Astrocyte (in vitro differentiated cells and primary cell): Measurements from ENCODE around the gene SPTAN1. TPM values are rescaled to one million over a fixed set of nuclear protein-coding genes. Genes with fewer than 3 reads are reported as not detected.

Experiments used
- DNase-seq: peaks from one replicate; pipeline ENCODE4 v3.0.0-alpha.2; 2010; ENCODE audit warnings: low read depth
- FAIRE-seq: peaks from 2 replicates; lab custom pipeline; 2011; peaks lifted over from hg19 to GRCh38; lab: Jason Lieb, UNC
- H2AFZ ChIP-seq: 2 replicates; pipeline ENCODE4 v1.6.0; 2012; ENCODE audit warnings: low read depth, low read length, inconsistent platforms
- H3K27ac ChIP-seq: 2 replicates; pipeline ENCODE4 v1.5.1; 2011; ENCODE audit warnings: low read depth, low read length, inconsistent platforms
- H3K27me3 ChIP-seq: 2 replicates; pipeline ENCODE4 v1.6.0; 2011; ENCODE audit warnings: low read length, inconsistent platforms; ENCODE audit not compliant: insufficient read depth
- H3K36me3 ChIP-seq: 2 replicates; pipeline ENCODE4 v1.5.1; 2011; ENCODE audit warnings: low read length, inconsistent platforms; ENCODE audit not compliant: insufficient read depth
- H3K4me1 ChIP-seq: 2 replicates; pipeline ENCODE4 v1.5.1; 2011; ENCODE audit warnings: low read length, inconsistent platforms; ENCODE audit not compliant: insufficient read depth
- H3K4me2 ChIP-seq: 2 replicates; pipeline ENCODE4 v1.6.0; 2012; ENCODE audit warnings: low read length, inconsistent platforms
- H3K4me3 ChIP-seq: 2 replicates; pipeline ENCODE4 v1.5.1; 2011; ENCODE audit warnings: low read depth, mild to moderate bottlenecking, low read length, inconsistent platforms; ENCODE audit not compliant: insufficient read depth
- H3K79me2 ChIP-seq: 2 replicates; pipeline ENCODE4 v1.6.0; 2012; ENCODE audit warnings: mild to moderate bottlenecking, low read length, inconsistent platforms; ENCODE audit not compliant: insufficient read depth
- H3K9ac ChIP-seq: 2 replicates; pipeline ENCODE4 v1.6.0; 2012; ENCODE audit warnings: mild to moderate bottlenecking, low read length, inconsistent platforms
- H3K9me3 ChIP-seq: 2 replicates; pipeline ENCODE4 v1.5.1; 2012; ENCODE audit warnings: low read depth, mild to moderate bottlenecking, low read length, inconsistent platforms; ENCODE audit not compliant: insufficient read depth
- H4K20me1 ChIP-seq: 2 replicates; pipeline ENCODE4 v1.6.0; 2012; ENCODE audit warnings: low read length, inconsistent platforms; ENCODE audit not compliant: insufficient read depth
- H3K27ac Mint-ChIP-seq: one replicate; pipeline ENCODE4 v1.8.0; 2021; ENCODE audit warnings: mild to moderate bottlenecking, mixed read lengths; ENCODE audit not compliant: unreplicated experiment
- H3K27me3 Mint-ChIP-seq: one replicate; pipeline ENCODE4 v1.8.0; 2021; ENCODE audit warnings: low read depth, mixed read lengths; ENCODE audit not compliant: unreplicated experiment
- H3K36me3 Mint-ChIP-seq: one replicate; pipeline ENCODE4 v1.8.0; 2021; ENCODE audit warnings: low read depth, mixed read lengths; ENCODE audit not compliant: unreplicated experiment
- H3K4me1 Mint-ChIP-seq: one replicate; pipeline ENCODE4 v1.8.0; 2021; ENCODE audit warnings: low read depth, mixed read lengths; ENCODE audit not compliant: unreplicated experiment
- H3K4me3 Mint-ChIP-seq: one replicate; pipeline ENCODE4 v1.8.0; 2021; ENCODE audit warnings: mild to moderate bottlenecking, moderate library complexity, mixed read lengths; ENCODE audit not compliant: unreplicated experiment
- H3K9me3 Mint-ChIP-seq: one replicate; pipeline ENCODE4 v1.8.0; 2021; ENCODE audit warnings: mild to moderate bottlenecking, mixed read lengths; ENCODE audit not compliant: unreplicated experiment
- EZH2 ChIP-seq: IDR thresholded peaks from 2 replicates; pipeline ENCODE4 v1.6.1; 2012; ENCODE audit warnings: mild to moderate bottlenecking, low read length, inconsistent platforms; ENCODE audit not compliant: insufficient read depth
- total RNA-seq: library from RNA; stranded (reverse); gene quantifications from 2 replicates; pipeline ENCODE4 v1.2.1, GENCODE V29; 2021
- TF ChIP-seq, protein P1 (sequence below): IDR thresholded peaks from 2 replicates; pipeline ENCODE4 v1.5.1; 2011; ENCODE audit warnings: low read depth, mild to moderate bottlenecking, inconsistent platforms, low read length, moderate library complexity; ENCODE audit not compliant: insufficient read depth

The SPTAN1 gene
- total RNA-seq, 1 donor from 2014 or later: 604 TPM

- Histone ChIP-seq H3K9ac (no peak overlapping the region), H3K36me3 (peaks cover 50% of the 10 kb centered on the region), H3K79me2 (peaks cover 12% of the 10 kb centered on the region), H3K4me1 (no peaks in the 10 kb centered on the region), H3K9me3 (no peaks in the 10 kb centered on the region), H4K20me1 (peaks cover 78% of the 10 kb centered on the region), H2AFZ (no peak overlapping the region), H3K27me3 (no peaks in the 10 kb centered on the region), H3K4me3 (no peak overlapping the region), H3K4me2 (no peak overlapping the region), H3K27ac (no peak overlapping the region)
- Mint-ChIP-seq H3K36me3 (peaks cover 30% of the 10 kb centered on the region), H3K4me1 (peaks cover 4% of the 10 kb centered on the region), H3K9me3 (no peaks in the 10 kb centered on the region), H3K27me3 (no peaks in the 10 kb centered on the region), H3K27ac (no peak overlapping the region), H3K4me3 (no peak overlapping the region)
- TF ChIP-seq EZH2: no peak
- TF ChIP-seq, protein P1, sequence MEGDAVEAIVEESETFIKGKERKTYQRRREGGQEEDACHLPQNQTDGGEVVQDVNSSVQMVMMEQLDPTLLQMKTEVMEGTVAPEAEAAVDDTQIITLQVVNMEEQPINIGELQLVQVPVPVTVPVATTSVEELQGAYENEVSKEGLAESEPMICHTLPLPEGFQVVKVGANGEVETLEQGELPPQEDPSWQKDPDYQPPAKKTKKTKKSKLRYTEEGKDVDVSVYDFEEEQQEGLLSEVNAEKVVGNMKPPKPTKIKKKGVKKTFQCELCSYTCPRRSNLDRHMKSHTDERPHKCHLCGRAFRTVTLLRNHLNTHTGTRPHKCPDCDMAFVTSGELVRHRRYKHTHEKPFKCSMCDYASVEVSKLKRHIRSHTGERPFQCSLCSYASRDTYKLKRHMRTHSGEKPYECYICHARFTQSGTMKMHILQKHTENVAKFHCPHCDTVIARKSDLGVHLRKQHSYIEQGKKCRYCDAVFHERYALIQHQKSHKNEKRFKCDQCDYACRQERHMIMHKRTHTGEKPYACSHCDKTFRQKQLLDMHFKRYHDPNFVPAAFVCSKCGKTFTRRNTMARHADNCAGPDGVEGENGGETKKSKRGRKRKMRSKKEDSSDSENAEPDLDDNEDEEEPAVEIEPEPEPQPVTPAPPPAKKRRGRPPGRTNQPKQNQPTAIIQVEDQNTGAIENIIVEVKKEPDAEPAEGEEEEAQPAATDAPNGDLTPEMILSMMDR: no peak
- no peak for DNase-seq
- no peak for FAIRE-seq
These were observed 73.2 kb downstream of the SPTAN1 start for GRCh38 chr9:128625391-128626146.

DNA sequence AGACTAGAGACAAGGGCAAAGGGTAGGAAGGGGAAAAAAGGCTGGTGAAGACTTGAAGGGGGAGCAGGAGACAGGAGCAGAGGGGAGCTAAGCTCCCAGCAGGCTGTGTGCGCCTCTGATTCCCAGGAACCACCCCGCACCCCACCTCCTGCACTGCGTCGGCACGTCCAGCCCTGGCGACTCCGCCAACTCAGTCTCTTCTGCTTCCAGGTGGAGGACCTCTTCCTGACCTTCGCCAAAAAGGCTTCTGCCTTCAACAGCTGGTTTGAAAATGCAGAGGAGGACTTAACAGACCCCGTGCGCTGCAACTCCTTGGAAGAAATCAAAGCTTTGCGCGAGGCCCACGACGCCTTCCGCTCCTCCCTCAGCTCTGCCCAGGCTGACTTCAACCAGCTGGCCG, 73.8 kb downstream of the SPTAN1 start:
- no peak for DNase-seq
- no peak overlapping the region for H3K9ac ChIP-seq
- FAIRE-seq: no peak

More for the DNA sequence above, 73.8 kb downstream of the SPTAN1 start:
- H3K27me3 Mint-ChIP-seq: no peaks in the 10 kb centered on the region
- Histone ChIP-seq H3K4me2 (no peak overlapping the region), H3K4me3 (no peak overlapping the region), H3K79me2 (peaks cover 12% of the 10 kb centered on the region), H2AFZ (no peak overlapping the region), H3K9me3 (no peaks in the 10 kb centered on the region), H3K36me3 (peaks cover 44% of the 10 kb centered on the region), H3K4me1 (no peaks in the 10 kb centered on the region), H3K27ac (no peak overlapping the region), H4K20me1 (peaks cover 72% of the 10 kb centered on the region), H3K27me3 (no peaks in the 10 kb centered on the region)
- H3K4me1 Mint-ChIP-seq: peaks cover 4% of the 10 kb centered on the region
- H3K36me3 Mint-ChIP-seq: peaks cover 24% of the 10 kb centered on the region
- H3K4me3 Mint-ChIP-seq: no peak overlapping the region
- TF ChIP-seq EZH2: no peak
- TF ChIP-seq, protein P1: no peak
- H3K27ac Mint-ChIP-seq: no peak overlapping the region
- H3K9me3 Mint-ChIP-seq: no peaks in the 10 kb centered on the region
